Activated CD8-positive, alpha-beta T cell treated with anti-CD3 and anti-CD28 coated beads for 36 hours (primary cell): ENCODE results near the gene COPS6. TPM values are rescaled to one million over a fixed set of nuclear protein-coding genes. Genes with fewer than 3 reads are reported as not detected.

Source experiments
- ATAC-seq: fragments of 200-7000 bp; cut with Tn5 transposase; one replicate; pipeline ENCODE4 v1.10.0; 2021; ENCODE audit warnings: mild to moderate bottlenecking, moderate library complexity
- CTCF ChIA-PET: fragments of 350-600 bp; sonication (Branson Sonifier 250); formaldehyde crosslinking; loops from one replicate; lab custom pipeline; 2021; ENCODE audit warnings: antibody characterized with exemption; lab: Charles Lee
- POLR2A ChIA-PET: fragments of 350-600 bp; sonication (Branson Sonifier 250); formaldehyde crosslinking; loops from one replicate; lab custom pipeline; 2021; ENCODE audit warnings: antibody characterized with exemption; lab: Charles Lee
- DNase-seq: peaks from one replicate; pipeline ENCODE4 v3.0.0-alpha.2; 2020
- H3K27ac Mint-ChIP-seq: one replicate; pipeline ENCODE4 v1.8.0; 2021; ENCODE audit warnings: mild to moderate bottlenecking, mixed read lengths
- H3K27me3 Mint-ChIP-seq: one replicate; pipeline ENCODE4 v1.8.0; 2021; ENCODE audit warnings: mixed read lengths
- H3K36me3 Mint-ChIP-seq: one replicate; pipeline ENCODE4 v1.8.0; 2021; ENCODE audit warnings: low read depth, mixed read lengths
- H3K4me1 Mint-ChIP-seq: one replicate; pipeline ENCODE4 v1.8.0; 2021; ENCODE audit warnings: low read depth, mixed read lengths
- H3K4me3 Mint-ChIP-seq: one replicate; pipeline ENCODE4 v1.8.0; 2021; ENCODE audit warnings: mild to moderate bottlenecking, moderate library complexity, mixed read lengths
- H3K9me3 Mint-ChIP-seq: one replicate; pipeline ENCODE4 v1.8.0; 2021; ENCODE audit warnings: mixed read lengths
- intact Hi-C: fragments of 100-400 bp; cut with micrococcal nuclease; formaldehyde crosslinking; loops from one replicate; pipeline ENCODE4 v1.10.0; 2022
- total RNA-seq, 2 experiments: library from RNA; stranded (reverse); gene quantifications; one replicate each; pipeline ENCODE4 v1.2.3, GENCODE V29; 2021
- TF ChIP-seq, protein P1 (sequence below): fragments of 200-600 bp; IDR thresholded peaks from one replicate; pipeline ENCODE4 v1.8.0; 2022; ENCODE audit warnings: antibody characterized with exemption, mild to moderate bottlenecking

COPS6 gene
- total RNA-seq, 2 experiments from 2014 or later = 81.3 to 86.3 TPM

DNA sequence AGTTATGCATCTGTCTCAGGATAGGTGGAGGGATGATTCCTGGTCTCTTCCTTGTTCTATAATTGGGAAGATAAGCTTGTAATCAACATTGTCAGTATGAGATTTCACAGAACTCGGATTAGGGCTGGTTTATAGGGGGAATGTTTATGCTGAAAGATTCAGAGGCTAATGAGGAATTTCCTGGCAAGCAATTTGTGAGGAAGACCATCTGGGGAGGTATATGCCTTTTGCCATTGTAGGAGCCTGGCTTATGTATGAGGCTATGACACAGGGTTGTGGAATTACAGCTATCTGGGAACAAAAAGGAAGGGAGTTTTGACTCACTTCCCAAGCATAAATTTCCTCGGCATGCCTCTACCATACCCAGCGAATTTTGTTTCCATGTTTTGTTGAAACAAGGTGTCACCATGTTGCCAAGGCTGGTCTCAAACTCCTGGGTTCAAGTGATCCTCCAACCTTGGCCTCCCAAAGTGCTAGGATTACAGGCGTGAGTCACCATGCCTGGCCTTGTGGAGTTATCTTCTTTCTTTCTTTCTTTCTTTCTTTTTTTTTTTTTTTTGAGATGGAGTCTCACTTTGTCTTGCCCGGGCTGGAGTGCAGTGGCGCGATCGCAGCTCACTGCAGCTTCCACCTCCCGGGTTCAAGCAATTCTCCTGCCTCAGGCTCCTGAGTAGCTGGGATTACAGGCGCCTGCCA is 1.6 kb upstream of the COPS6 start:
- Mint-ChIP-seq H3K36me3 (peaks cover 16% of the 10 kb centered on the region), H3K27ac (peak overlapping the region; percentile 6), H3K4me3 (peak overlapping the region; percentile 17), H3K27me3 (no peaks in the 10 kb centered on the region), H3K9me3 (no peaks in the 10 kb centered on the region), H3K4me1 (peaks cover 27% of the 10 kb centered on the region)
- TF ChIP-seq, protein P1, sequence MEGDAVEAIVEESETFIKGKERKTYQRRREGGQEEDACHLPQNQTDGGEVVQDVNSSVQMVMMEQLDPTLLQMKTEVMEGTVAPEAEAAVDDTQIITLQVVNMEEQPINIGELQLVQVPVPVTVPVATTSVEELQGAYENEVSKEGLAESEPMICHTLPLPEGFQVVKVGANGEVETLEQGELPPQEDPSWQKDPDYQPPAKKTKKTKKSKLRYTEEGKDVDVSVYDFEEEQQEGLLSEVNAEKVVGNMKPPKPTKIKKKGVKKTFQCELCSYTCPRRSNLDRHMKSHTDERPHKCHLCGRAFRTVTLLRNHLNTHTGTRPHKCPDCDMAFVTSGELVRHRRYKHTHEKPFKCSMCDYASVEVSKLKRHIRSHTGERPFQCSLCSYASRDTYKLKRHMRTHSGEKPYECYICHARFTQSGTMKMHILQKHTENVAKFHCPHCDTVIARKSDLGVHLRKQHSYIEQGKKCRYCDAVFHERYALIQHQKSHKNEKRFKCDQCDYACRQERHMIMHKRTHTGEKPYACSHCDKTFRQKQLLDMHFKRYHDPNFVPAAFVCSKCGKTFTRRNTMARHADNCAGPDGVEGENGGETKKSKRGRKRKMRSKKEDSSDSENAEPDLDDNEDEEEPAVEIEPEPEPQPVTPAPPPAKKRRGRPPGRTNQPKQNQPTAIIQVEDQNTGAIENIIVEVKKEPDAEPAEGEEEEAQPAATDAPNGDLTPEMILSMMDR = no peak
- ChIA-PET CTCF (no interaction called here), POLR2A (interaction anchor here (0.9 to 1.5 kb wide), 3 partner anchors 8 to 31 kb away, joined by 4 to 14 read pairs (median 6); partner anchors contain the start of genes AP4M1 and MCM7)
- ATAC-seq (no peak), DNase-seq (no peak)
- intact Hi-C loops = loop anchor here (10.0 kb wide), 1 partner anchor 172 kb away; the partner anchor contains the start of gene TRIM4

- H3K27ac Mint-ChIP-seq = peak overlapping the region; percentile 97
- no peaks in the 10 kb centered on the region for H3K9me3 Mint-ChIP-seq
- ChIA-PET CTCF (interaction anchor here (1.0 kb wide), 1 partner anchor 42 kb away, joined by 3 read pairs; no protein-coding TSS in a partner anchor), POLR2A (interaction anchor here (0.7 to 6.7 kb wide), 4 partner anchors 9 to 39 kb away, joined by 3 to 187 read pairs (median 6); partner anchors contain the start of genes AP4M1, MBLAC1 and MCM7)
- TF ChIP-seq, protein P1 = no peak
- H3K4me1 Mint-ChIP-seq = peaks cover 25% of the 10 kb centered on the region
- DNase-seq (no peak), ATAC-seq (peak; percentile 1)
- peak overlapping the region; percentile 95 for H3K4me3 Mint-ChIP-seq
- peaks cover 26% of the 10 kb centered on the region for H3K36me3 Mint-ChIP-seq
- intact Hi-C loops = loop anchor here (10.0 kb wide), 1 partner anchor 173 kb away; the partner anchor contains the start of gene TRIM4
- no peaks in the 10 kb centered on the region for H3K27me3 Mint-ChIP-seq
Measured at GRCh38 chr7:100088095-100088620, 611 bp upstream of the COPS6 start.

DNA sequence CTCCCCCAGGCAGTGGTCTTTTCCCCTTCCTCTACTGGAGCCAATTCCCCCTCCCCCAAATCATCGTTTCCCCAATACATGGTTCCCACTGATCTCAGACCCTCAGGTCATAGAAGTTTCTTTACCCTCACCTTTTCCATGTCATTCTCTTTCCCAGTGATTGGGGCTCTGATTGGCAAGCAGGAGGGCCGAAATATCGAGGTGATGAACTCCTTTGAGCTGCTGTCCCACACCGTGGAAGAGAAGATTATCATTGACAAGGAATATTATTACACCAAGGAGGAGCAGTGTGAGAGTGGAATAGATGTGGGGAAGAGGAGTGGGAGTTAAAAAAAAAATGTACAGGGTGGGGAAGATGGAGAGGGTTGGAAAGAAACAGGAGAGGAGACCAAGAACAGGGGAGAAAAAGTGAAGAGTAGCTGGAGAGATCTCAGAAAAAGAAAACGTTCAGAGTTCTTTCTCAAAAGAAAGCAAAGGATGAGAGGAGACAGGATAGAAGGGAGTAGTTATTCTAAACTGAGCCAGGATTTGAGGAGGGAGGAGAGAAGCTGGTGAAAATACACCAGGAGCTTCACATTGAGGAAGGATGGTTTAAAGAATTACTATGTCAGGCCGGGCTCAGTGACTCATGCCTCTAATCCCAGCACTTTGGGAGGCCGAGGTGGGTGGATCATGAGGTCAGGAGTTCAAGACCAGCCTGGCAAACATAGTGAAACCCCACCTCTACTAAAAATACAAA is 858 bp downstream of the COPS6 start:
- CTCF ChIA-PET = interaction anchor here (0.7 to 1.8 kb wide), 4 partner anchors 11 to 176 kb away, joined by 3 to 10 read pairs (median 3); partner anchors contain the start of genes AP4M1 and MCM7
- H3K36me3 Mint-ChIP-seq = peaks cover 37% of the 10 kb centered on the region
- H3K4me3 Mint-ChIP-seq = peak overlapping the region; percentile 95
- TF ChIP-seq, protein P1 = no peak
- H3K9me3 Mint-ChIP-seq = no peaks in the 10 kb centered on the region
- peaks cover 25% of the 10 kb centered on the region for H3K4me1 Mint-ChIP-seq
- peak overlapping the region; percentile 97 for H3K27ac Mint-ChIP-seq
- no peaks in the 10 kb centered on the region for H3K27me3 Mint-ChIP-seq
- intact Hi-C loops = loop anchor here (10.0 kb wide), 1 partner anchor 175 kb away; the partner anchor contains the start of gene TRIM4
- ATAC-seq (no peak), DNase-seq (peak; percentile 45)
- POLR2A ChIA-PET = interaction anchor here (0.5 to 6.7 kb wide), 9 partner anchors 8 to 183 kb away, joined by 3 to 187 read pairs (median 3); partner anchors contain the start of genes AP4M1, CNPY4 and MCM7

- ChIA-PET CTCF (interaction anchor here (1.1 to 1.8 kb wide), 2 partner anchors 9 to 177 kb away, joined by 3 to 10 read pairs; partner anchors contain the start of genes AP4M1 and MCM7), POLR2A (interaction anchor here (0.5 to 6.7 kb wide), 10 partner anchors 9 to 482 kb away, joined by 3 to 187 read pairs (median 4); partner anchors contain the start of genes AP4M1, CNPY4, MBLAC1 and MCM7)
- no peaks in the 10 kb centered on the region for H3K27me3 Mint-ChIP-seq
- H3K9me3 Mint-ChIP-seq = no peaks in the 10 kb centered on the region
- H3K36me3 Mint-ChIP-seq = peaks cover 46% of the 10 kb centered on the region
- peak overlapping the region; percentile 97 for H3K27ac Mint-ChIP-seq
- intact Hi-C loops = no loop called here
- DNase-seq = no peak
- ATAC-seq = no peak
- H3K4me1 Mint-ChIP-seq = peaks cover 33% of the 10 kb centered on the region
- H3K4me3 Mint-ChIP-seq = peak overlapping the region; percentile 20
- TF ChIP-seq, protein P1 = no peak
Measured at GRCh38 chr7:100090527-100091410, 2.0 kb downstream of the COPS6 start.
